Right lobe of liver (tissue), 6 donors: ENCODE results near the gene SKAP2. TPM values are rescaled to one million over a fixed set of nuclear protein-coding genes. Genes with fewer than 3 reads are reported as not detected.

Source experiments
- ATAC-seq, 4 donors: fragments of 200-7000 bp; cut with Tn5 transposase; one replicate each; pipeline ENCODE4 v1.9.1; 2020; ENCODE audit warnings: mild to moderate bottlenecking in 4 of 4, moderate library complexity in 4 of 4
- DNase-seq, 3 donors: peaks; one replicate each; pipeline ENCODE4 v3.0.0-alpha.2; 2020
- H3K27ac ChIP-seq, 3 donors: fragments of 200-600 bp; one replicate each; pipeline ENCODE4 v1.8.0; 2022
- H3K27me3 ChIP-seq, 2 donors: fragments of 200-600 bp; one replicate each; pipeline ENCODE4 v1.8.0; 2022
- H3K36me3 ChIP-seq, 4 donors: fragments of 200-600 bp; sonication (generic) in 1 of 4; one replicate each; pipeline versions ENCODE4 v1.5.1 to v1.8.0; 2017 to 2022; ENCODE audit warnings: control low read depth in 1 of 4
- H3K4me1 ChIP-seq, 4 donors: fragments of 200-600 bp; sonication (generic) in 1 of 4; one replicate each; pipeline versions ENCODE4 v1.5.1 to v1.8.0; 2017 to 2022; ENCODE audit warnings: control low read depth in 1 of 4
- H3K4me3 ChIP-seq, 3 donors: fragments of 200-600 bp; one replicate each; pipeline ENCODE4 v1.8.0; 2022
- H3K9me3 ChIP-seq, 4 donors: fragments of 200-600 bp; sonication (generic) in 1 of 4; one replicate each; pipeline versions ENCODE4 v1.5.1 to v1.8.0; 2017 to 2022; ENCODE audit warnings: control low read depth in 1 of 4
- CTCF ChIP-seq, 4 donors: fragments of 200-600 bp in 3 of 4; fragments of 450-650 bp in 1 of 4; IDR thresholded peaks; one replicate each; pipeline versions ENCODE4 v1.5.1 to v1.8.0; 2016 to 2022; ENCODE audit warnings: antibody characterized with exemption in 4 of 4, mild to moderate bottlenecking in 2 of 4
- POLR2A ChIP-seq: fragments of 450-650 bp; IDR thresholded peaks from one replicate; pipeline ENCODE4 v1.6.1; 2017; ENCODE audit warnings: antibody characterized with exemption, mild to moderate bottlenecking
- WGBS: methylation state at CpG from one replicate; pipeline ENCODE4 v1.1.6; 2018; ENCODE audit warnings: low coverage, low lambda C conversion rate; ENCODE audit not compliant: insufficient coverage; ENCODE audit errors: missing lambda C conversion rate; 5-methylcytosine and 5-hydroxymethylcytosine counted together
- intact Hi-C, 2 donors: fragments of 100-400 bp; cut with DNase I; formaldehyde crosslinking; loops; one replicate each; pipeline versions ENCODE4 v1.11.2 to v1.14.1; 2022
- total RNA-seq, 6 experiments: library from RNA; depleted of rRNA in 2 of 6; stranded (reverse); fragments of >200 nt in 2 of 6; fragmentation: NEBNext Ultra II Directional in 3 of 6; extraction: Animal tissue kit (Norgen Biotek cat#: 25700) in 3 of 6; gene quantifications; one replicate each; pipeline versions ENCODE4 v1.1.0 to v1.2.4, GENCODE V29; 2016 to 2023
- donor health status: DM: no; HTN: yes; CAD: no.
- donor health status: DM: no; HTN: no; CAD: no.
- donor health status: DM: no; HTN: no; CAD: no.
- donor health status: DM: no; HTN: yes; CAD: no.
- donor health status: DM: no; HTN: yes; CAD: no.

Gene SKAP2
- total RNA-seq, 6 experiments from 2014 or later = 4.7 to 19.6 (median 9.0) TPM

GRCh38 chr7:26631601-26632000 is 232.8 kb downstream of the SKAP2 start:
- no peak for DNase-seq
- Histone ChIP-seq H3K4me1 (no peaks in the 10 kb centered on the region), H3K4me3 (no peak overlapping the region), H3K36me3 (no peaks in the 10 kb centered on the region), H3K27ac (no peak overlapping the region), H3K9me3 (no peaks in the 10 kb centered on the region), H3K27me3 (no peaks in the 10 kb centered on the region)
- ATAC-seq = no peak
- WGBS = 88% methylated on average over 5 of the region's 6 CpGs
- intact Hi-C loops = no loop called here
- TF ChIP-seq CTCF (IDR thresholded peaks at IDR 0.05) = no peak
- no peak for TF ChIP-seq POLR2A

GRCh38 chr7:26630941-26631580 is 233.3 kb downstream of the SKAP2 start:
- WGBS = 71% methylated on average over 9 of the region's 14 CpGs
- ATAC-seq (no peak), DNase-seq (no peak)
- no peak overlapping the region for H3K4me3 ChIP-seq
- H3K9me3 ChIP-seq = no peaks in the 10 kb centered on the region
- intact Hi-C loops = no loop called here
- no peaks in the 10 kb centered on the region for H3K27me3 ChIP-seq
- H3K27ac ChIP-seq = no peak overlapping the region
- no peak for TF ChIP-seq POLR2A
- no peak for TF ChIP-seq CTCF (IDR thresholded peaks at IDR 0.05)
- no peaks in the 10 kb centered on the region for H3K4me1 ChIP-seq
- no peaks in the 10 kb centered on the region for H3K36me3 ChIP-seq

GRCh38 chr7:26630361-26630760 is 234.0 kb downstream of the SKAP2 start:
- H3K4me3 ChIP-seq = no peak overlapping the region
- ATAC-seq = no peak
- intact Hi-C loops = no loop called here
- no peak overlapping the region for H3K27ac ChIP-seq
- no peak for DNase-seq
- H3K27me3 ChIP-seq = no peaks in the 10 kb centered on the region
- TF ChIP-seq CTCF (IDR thresholded peaks at IDR 0.05) = no peak
- no peak for TF ChIP-seq POLR2A
- H3K36me3 ChIP-seq = no peaks in the 10 kb centered on the region
- WGBS = 73% methylated on average over 1 of the region's 4 CpGs
- H3K4me1 ChIP-seq = no peaks in the 10 kb centered on the region
- no peaks in the 10 kb centered on the region for H3K9me3 ChIP-seq

GRCh38 chr7:26629696-26630095 is 234.7 kb downstream of the SKAP2 start:
- H3K4me1 ChIP-seq = no peaks in the 10 kb centered on the region
- no peak overlapping the region for H3K4me3 ChIP-seq
- no peaks in the 10 kb centered on the region for H3K27me3 ChIP-seq
- 44% methylated on average over 3 of the region's 3 CpGs for WGBS
- no peak overlapping the region for H3K27ac ChIP-seq
- TF ChIP-seq POLR2A = no peak
- no peak for TF ChIP-seq CTCF (IDR thresholded peaks at IDR 0.05)
- no peaks in the 10 kb centered on the region for H3K36me3 ChIP-seq
- intact Hi-C loops = no loop called here
- ATAC-seq (no peak), DNase-seq (no peak)
- H3K9me3 ChIP-seq = no peaks in the 10 kb centered on the region
